Stimulated activated naive B cell treated with anti-CD40 and anti-IgM and Interleukin-4, amounts not matched to agents 10 μg/mL and 1 μg/mL and 100 μg/mL, for 72 hours (primary cell): ENCODE measurements around the gene OTOP3.

Experiments
- ATAC-seq, 2 donors: fragments of 150-1000 bp; cut with Tn5 transposase; replicated peaks; 2 replicates each; pipeline ENCODE4 v1.10.0; 2021; ENCODE audit warnings: moderate library complexity in 1 of 2
- DNase-seq: peaks from one replicate; pipeline ENCODE4 v3.0.0; 2021
- H3K27ac Mint-ChIP-seq: one replicate; pipeline ENCODE4 v1.8.0; 2022; ENCODE audit warnings: mild to moderate bottlenecking, mixed read lengths
- H3K27me3 Mint-ChIP-seq, 2 donors: one replicate each; pipeline ENCODE4 v1.8.0; 2022; ENCODE audit warnings: mixed read lengths in 2 of 2
- H3K36me3 Mint-ChIP-seq, 2 donors: one replicate each; pipeline ENCODE4 v1.8.0; 2022; ENCODE audit warnings: mixed read lengths in 2 of 2, mild to moderate bottlenecking in 1 of 2
- H3K4me1 Mint-ChIP-seq, 2 donors: one replicate each; pipeline ENCODE4 v1.8.0; 2022; ENCODE audit warnings: mixed read lengths in 2 of 2, mild to moderate bottlenecking in 1 of 2
- H3K4me3 Mint-ChIP-seq, 2 donors: one replicate each; pipeline ENCODE4 v1.8.0; 2022; ENCODE audit warnings: mild to moderate bottlenecking in 2 of 2, mixed read lengths in 2 of 2, moderate library complexity in 1 of 2
- H3K9me3 Mint-ChIP-seq, 2 donors: one replicate each; pipeline ENCODE4 v1.8.0; 2022; ENCODE audit warnings: mixed read lengths in 2 of 2, mild to moderate bottlenecking in 1 of 2

Gene OTOP3

GRCh38 chr17:74987418-74987908, 51.8 kb downstream of the OTOP3 start, which contains the start of gene CDR2L:
TSS of gene CDR2L (plus strand) at chr17:74987632. CDS start at chr17:74988044, 412 bp downstream.
- Mint-ChIP-seq H3K9me3 (no peaks in the 10 kb centered on the region), H3K4me1 (peaks cover 7 to 21% of the 10 kb centered on the region in 2 donors), H3K27ac (peak within 1 kb of the TSS; percentile 91), H3K27me3 (peaks cover 21 to 50% of the 10 kb centered on the region in 2 donors), H3K4me3 (peak within 1 kb of the TSS; percentile 84 to 87), H3K36me3 (no peaks in the 10 kb centered on the region)
- ATAC-seq (peak; percentile 97 to 98), DNase-seq (peak; percentile 88)

- peaks cover 23 to 57% of the 10 kb centered on the region in 2 donors for H3K27me3 Mint-ChIP-seq
- H3K4me1 Mint-ChIP-seq = peaks cover 7 to 21% of the 10 kb centered on the region in 2 donors
- H3K36me3 Mint-ChIP-seq = no peaks in the 10 kb centered on the region
- H3K9me3 Mint-ChIP-seq = no peaks in the 10 kb centered on the region
- DNase-seq = no peak
- H3K27ac Mint-ChIP-seq = no peak overlapping the region
- peak; percentile 69 for ATAC-seq
- peak overlapping the region; percentile 69 to 81 for H3K4me3 Mint-ChIP-seq
Measured at GRCh38 chr17:74987909-74988711, 52.4 kb downstream of the OTOP3 start.

GRCh38 chr17:74990581-74991105, 54.9 kb downstream of the OTOP3 start:
- Mint-ChIP-seq H3K27me3 (peaks cover 20 to 51% of the 10 kb centered on the region in 2 donors), H3K4me1 (peaks cover 7 to 21% of the 10 kb centered on the region in 2 donors), H3K9me3 (no peaks in the 10 kb centered on the region), H3K27ac (no peak overlapping the region), H3K36me3 (no peaks in the 10 kb centered on the region), H3K4me3 (no peak overlapping the region)
- ATAC-seq (no peak), DNase-seq (no peak)

DNA sequence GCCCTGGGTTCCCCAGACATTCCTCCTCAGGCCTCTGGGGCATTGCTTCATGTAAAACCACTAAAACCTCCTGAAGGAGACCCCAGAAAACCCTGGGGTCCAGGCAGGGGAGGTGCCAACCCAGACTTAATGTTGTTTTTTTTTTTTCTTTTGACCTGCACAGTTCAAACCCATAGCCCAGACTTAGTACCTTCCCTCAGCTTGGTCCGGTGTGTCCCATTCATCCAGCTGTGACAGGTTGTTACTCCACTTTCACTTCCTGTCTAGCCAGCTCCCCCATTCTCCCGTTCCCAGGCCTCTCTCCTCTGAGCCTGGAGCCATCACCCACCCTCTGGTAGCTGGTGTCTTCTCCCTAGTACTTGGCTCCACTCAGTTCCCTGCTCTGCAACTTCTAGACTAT, 56.5 kb downstream of the OTOP3 start:
- no peaks in the 10 kb centered on the region for H3K36me3 Mint-ChIP-seq
- H3K27me3 Mint-ChIP-seq = peaks cover 17 to 55% of the 10 kb centered on the region in 2 donors
- H3K4me3 Mint-ChIP-seq = no peak overlapping the region
- no peak for DNase-seq
- no peak overlapping the region for H3K27ac Mint-ChIP-seq
- no peaks in the 10 kb centered on the region for H3K9me3 Mint-ChIP-seq
- ATAC-seq = no peak
- peaks cover 2 to 13% of the 10 kb centered on the region in 2 donors for H3K4me1 Mint-ChIP-seq

DNA sequence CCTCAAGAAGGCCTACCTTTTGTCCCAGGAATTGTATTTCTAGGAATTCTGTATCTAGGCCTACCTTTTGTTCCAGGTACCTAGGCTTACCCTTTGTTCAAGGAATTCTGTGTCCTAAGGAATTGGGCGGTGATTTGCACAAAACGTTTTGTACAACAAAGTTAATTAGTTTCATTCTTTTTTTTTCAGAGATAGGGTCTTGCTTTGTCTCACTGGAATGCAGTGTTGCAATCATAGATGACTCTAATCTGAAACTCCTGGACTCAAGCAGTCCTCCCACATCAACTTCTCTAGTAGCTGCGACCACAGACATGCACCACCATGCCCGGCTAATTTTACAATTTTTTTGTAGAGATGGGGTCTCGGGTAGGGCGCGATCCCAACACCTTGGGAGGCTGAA, 58.7 kb downstream of the OTOP3 start:
- Mint-ChIP-seq H3K27ac (no peak overlapping the region), H3K36me3 (no peaks in the 10 kb centered on the region), H3K4me1 (peaks cover 0 to 6% of the 10 kb centered on the region in 2 donors)

GRCh38 chr17:74995847-74996246, 60.1 kb downstream of the OTOP3 start:
- Mint-ChIP-seq H3K27me3 (peaks cover 4 to 32% of the 10 kb centered on the region in 2 donors), H3K4me3 (no peak overlapping the region), H3K27ac (no peak overlapping the region), H3K4me1 (peaks cover 0 to 6% of the 10 kb centered on the region in 2 donors), H3K36me3 (no peaks in the 10 kb centered on the region), H3K9me3 (no peaks in the 10 kb centered on the region)
- DNase-seq (no peak), ATAC-seq (no peak)

More for the DNA sequence above, 58.7 kb downstream of the OTOP3 start:
- Mint-ChIP-seq H3K27me3 (peaks cover 5 to 43% of the 10 kb centered on the region in 2 donors), H3K9me3 (no peaks in the 10 kb centered on the region), H3K4me3 (no peak overlapping the region)
- no peak for ATAC-seq
- no peak for DNase-seq

GRCh38 chr17:74998783-74999182, 63.1 kb downstream of the OTOP3 start:
- no peak overlapping the region for H3K4me3 Mint-ChIP-seq

GRCh38 chr17:74999523-74999922, 63.8 kb downstream of the OTOP3 start:
- DNase-seq (no peak), ATAC-seq (no peak)
- no peaks in the 10 kb centered on the region for H3K36me3 Mint-ChIP-seq
- H3K4me1 Mint-ChIP-seq = peaks cover 11 to 16% of the 10 kb centered on the region in 2 donors
- H3K27ac Mint-ChIP-seq = no peak overlapping the region
- no peaks in the 10 kb centered on the region for H3K9me3 Mint-ChIP-seq
- no peak overlapping the region for H3K4me3 Mint-ChIP-seq
- peaks cover 9 to 25% of the 10 kb centered on the region in 2 donors for H3K27me3 Mint-ChIP-seq

More at GRCh38 chr17:74998783-74999182, 63.1 kb downstream of the OTOP3 start:
- H3K27ac Mint-ChIP-seq = no peak overlapping the region
- peaks cover 7 to 21% of the 10 kb centered on the region in 2 donors for H3K27me3 Mint-ChIP-seq
- DNase-seq = no peak
- peaks cover 11 to 16% of the 10 kb centered on the region in 2 donors for H3K4me1 Mint-ChIP-seq
- no peaks in the 10 kb centered on the region for H3K9me3 Mint-ChIP-seq
- no peaks in the 10 kb centered on the region for H3K36me3 Mint-ChIP-seq
- ATAC-seq = no peak
